ENCODE data around the gene ZYX. TPM values are rescaled to one million over a fixed set of nuclear protein-coding genes. Genes with fewer than 3 reads are reported as not detected.

ZYX gene
- total RNA-seq, 3 donors from 2014 or later: 49.0 to 203 (median 109) TPM

- Histone ChIP-seq H3K4me1 (ENCODE audit: low read depth) (peaks cover 13% of the 10 kb centered on the region), H3K9me3 (no peaks in the 10 kb centered on the region), H3K36me3 (ENCODE audit: low read depth) (no peaks in the 10 kb centered on the region), H3K4me3 (no peak overlapping the region)
- TF ChIP-seq, protein P1, sequence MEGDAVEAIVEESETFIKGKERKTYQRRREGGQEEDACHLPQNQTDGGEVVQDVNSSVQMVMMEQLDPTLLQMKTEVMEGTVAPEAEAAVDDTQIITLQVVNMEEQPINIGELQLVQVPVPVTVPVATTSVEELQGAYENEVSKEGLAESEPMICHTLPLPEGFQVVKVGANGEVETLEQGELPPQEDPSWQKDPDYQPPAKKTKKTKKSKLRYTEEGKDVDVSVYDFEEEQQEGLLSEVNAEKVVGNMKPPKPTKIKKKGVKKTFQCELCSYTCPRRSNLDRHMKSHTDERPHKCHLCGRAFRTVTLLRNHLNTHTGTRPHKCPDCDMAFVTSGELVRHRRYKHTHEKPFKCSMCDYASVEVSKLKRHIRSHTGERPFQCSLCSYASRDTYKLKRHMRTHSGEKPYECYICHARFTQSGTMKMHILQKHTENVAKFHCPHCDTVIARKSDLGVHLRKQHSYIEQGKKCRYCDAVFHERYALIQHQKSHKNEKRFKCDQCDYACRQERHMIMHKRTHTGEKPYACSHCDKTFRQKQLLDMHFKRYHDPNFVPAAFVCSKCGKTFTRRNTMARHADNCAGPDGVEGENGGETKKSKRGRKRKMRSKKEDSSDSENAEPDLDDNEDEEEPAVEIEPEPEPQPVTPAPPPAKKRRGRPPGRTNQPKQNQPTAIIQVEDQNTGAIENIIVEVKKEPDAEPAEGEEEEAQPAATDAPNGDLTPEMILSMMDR (IDR thresholded peaks at IDR 0.05): no peak
- no peak for DNase-seq
- ATAC-seq: no peak
- intact Hi-C loops (cut with DNase I, micrococcal nuclease): no loop called here
Observed at GRCh38 chr7:143363016-143363937, 17.9 kb upstream of the ZYX start.

- intact Hi-C loops (cut with DNase I, micrococcal nuclease): no loop called here
- TF ChIP-seq, protein P1 (IDR thresholded peaks at IDR 0.05): no peak
- peak; percentile 87 for ATAC-seq
Observed at GRCh38 chr7:143367972-143368371, 13.2 kb upstream of the ZYX start.

GRCh38 chr7:143368387-143368786 lies 12.8 kb upstream of the ZYX start:
- Histone ChIP-seq H3K36me3 (ENCODE audit: low read depth) (no peaks in the 10 kb centered on the region), H3K4me1 (ENCODE audit: low read depth) (peaks cover 28% of the 10 kb centered on the region), H3K4me3 (no peak overlapping the region), H3K9me3 (no peaks in the 10 kb centered on the region)
- no peak for DNase-seq
- TF ChIP-seq, protein P1 (IDR thresholded peaks at IDR 0.05): no peak
- intact Hi-C loops (cut with DNase I, micrococcal nuclease): no loop called here
- no peak for ATAC-seq

More at GRCh38 chr7:143367972-143368371, 13.2 kb upstream of the ZYX start:
- Histone ChIP-seq H3K36me3 (ENCODE audit: low read depth) (no peaks in the 10 kb centered on the region), H3K4me3 (no peak overlapping the region), H3K4me1 (ENCODE audit: low read depth) (peaks cover 29% of the 10 kb centered on the region), H3K9me3 (no peaks in the 10 kb centered on the region)
- DNase-seq: peak; percentile 88 to 91 (median 90)

DNA sequence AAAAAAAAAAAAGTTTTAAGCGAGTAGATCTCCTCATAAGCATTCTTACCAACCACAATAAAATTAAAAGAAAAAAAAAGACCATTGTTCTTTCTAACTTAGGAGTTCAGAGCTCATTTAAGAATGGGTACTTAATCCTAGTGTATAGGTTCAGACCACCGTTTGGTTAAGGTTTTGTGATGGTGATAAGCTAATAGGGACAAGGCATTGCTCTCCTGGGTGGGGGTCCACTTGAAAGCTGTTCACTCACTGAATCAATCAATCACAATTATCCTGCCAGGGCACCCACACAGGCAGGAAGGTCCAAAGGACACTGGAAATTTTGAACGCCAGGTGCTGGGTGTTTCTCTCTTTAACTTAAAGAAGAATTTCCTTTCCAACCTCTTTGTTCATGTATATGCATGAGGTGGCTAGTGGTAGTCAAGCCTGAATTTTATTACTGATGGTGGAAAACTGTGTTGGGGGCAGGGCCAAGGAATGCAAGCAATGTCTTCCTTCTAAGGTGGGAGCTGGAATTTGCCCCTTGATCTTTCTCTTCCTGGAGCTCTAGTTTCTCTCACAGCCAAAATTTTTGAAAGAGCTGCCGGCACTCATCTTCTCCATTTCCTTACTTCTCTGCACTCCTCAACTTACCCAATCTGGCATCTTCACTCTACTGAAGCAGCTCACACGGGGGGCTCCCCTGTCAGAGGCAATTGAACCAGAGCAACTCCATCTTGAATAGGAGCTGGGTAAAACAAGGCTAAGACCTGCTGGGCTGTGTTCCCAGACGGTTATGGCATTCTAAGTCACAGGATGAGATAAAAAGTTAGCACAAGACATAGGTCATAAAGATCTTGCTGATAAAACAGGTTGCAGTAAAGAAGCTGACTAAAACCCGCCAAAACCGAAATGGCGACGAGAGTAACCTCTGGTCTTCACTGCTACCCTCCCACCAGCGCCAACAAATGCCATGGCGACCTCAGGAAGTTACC lies 11.2 kb upstream of the ZYX start:
- Histone ChIP-seq H3K9me3 (no peaks in the 10 kb centered on the region), H3K4me1 (ENCODE audit: low read depth) (peaks cover 28% of the 10 kb centered on the region), H3K36me3 (ENCODE audit: low read depth) (no peaks in the 10 kb centered on the region), H3K4me3 (no peak overlapping the region)
- TF ChIP-seq, protein P1 (IDR thresholded peaks at IDR 0.05): no peak
- DNase-seq (peak; percentile 29 to 68 (median 56)), ATAC-seq (peak; percentile 66)
- intact Hi-C loops (cut with DNase I, micrococcal nuclease): loop anchor here in 1 of 2 donors (10.0 kb wide), 1 partner anchor 125 kb away; no protein-coding TSS in a partner anchor

DNA sequence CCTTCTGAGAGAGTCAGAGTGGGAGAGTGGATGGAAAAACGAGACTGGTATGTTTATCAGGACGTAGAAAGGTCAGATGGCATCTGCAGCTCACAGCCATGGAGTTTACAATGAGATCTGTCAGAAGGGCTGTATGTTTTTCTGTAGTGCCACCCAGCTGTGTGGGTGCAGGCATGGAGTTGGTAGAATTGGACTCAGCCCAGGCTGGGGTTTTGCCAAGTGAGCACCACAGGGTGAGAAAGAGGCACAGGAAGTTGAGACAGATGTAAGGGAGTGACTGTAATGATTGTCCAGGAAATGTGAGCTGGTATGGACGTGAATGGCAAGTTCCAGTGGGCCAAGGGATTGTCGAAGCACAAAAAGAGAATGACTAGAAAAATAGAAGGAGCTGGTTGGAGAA lies 9.1 kb upstream of the ZYX start:
- H3K36me3 ChIP-seq (ENCODE audit: low read depth): no peaks in the 10 kb centered on the region
- TF ChIP-seq, protein P1 (IDR thresholded peaks at IDR 0.05): no peak
- H3K4me1 ChIP-seq (ENCODE audit: low read depth): peaks cover 28% of the 10 kb centered on the region
- ATAC-seq (peak; percentile 77), DNase-seq (peak; percentile 88 to 92 (median 89))
- intact Hi-C loops (cut with DNase I, micrococcal nuclease): loop anchor here in 1 of 2 donors (10.0 kb wide), 1 partner anchor 127 kb away; no protein-coding TSS in a partner anchor
- H3K9me3 ChIP-seq: no peaks in the 10 kb centered on the region
- no peak overlapping the region for H3K4me3 ChIP-seq
